Suppressor macrophage treated with lipopolysaccharide for 1 hour (primary cell): ENCODE data around the gene PIK3CB.
"Not testable (repeated sequence)": the region's sequence is repeated elsewhere in the genome, so short reads cannot be mapped to it uniquely, and the experiment has no call there.

ENCODE experiments used
- DNase-seq, 3 donors: peaks; one replicate each; pipeline ENCODE4 v3.0.0-alpha.2; 2020 to 2022

The PIK3CB gene

DNA sequence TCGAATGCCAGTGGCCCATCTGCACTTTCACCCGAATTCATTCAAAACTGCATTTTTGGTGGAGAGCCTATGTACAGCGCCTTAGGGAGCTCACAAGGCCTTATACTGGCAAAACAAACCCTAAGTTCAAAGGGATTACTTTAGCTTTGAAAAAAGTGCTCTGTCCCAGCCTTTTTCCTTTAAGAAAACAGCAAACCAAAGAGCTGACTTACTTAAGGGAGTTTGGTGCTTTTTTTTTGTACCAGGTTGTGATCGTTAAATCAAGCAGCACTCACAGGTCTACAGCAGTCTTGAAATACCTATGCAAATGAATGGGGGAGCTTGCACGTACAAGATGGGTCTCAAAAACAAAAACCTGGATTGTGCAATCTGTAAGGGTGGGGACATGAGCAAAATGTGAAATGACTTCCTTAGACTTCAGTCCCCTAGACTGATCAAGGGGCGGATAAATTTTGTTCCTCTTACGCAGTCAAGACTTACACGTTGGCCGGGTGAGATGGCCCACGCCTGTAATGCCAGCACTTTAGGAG lies 11.6 kb upstream of the PIK3CB start:
- DNase-seq, result peak in 2 of 3 donors; percentile 38 to 40

DNA sequence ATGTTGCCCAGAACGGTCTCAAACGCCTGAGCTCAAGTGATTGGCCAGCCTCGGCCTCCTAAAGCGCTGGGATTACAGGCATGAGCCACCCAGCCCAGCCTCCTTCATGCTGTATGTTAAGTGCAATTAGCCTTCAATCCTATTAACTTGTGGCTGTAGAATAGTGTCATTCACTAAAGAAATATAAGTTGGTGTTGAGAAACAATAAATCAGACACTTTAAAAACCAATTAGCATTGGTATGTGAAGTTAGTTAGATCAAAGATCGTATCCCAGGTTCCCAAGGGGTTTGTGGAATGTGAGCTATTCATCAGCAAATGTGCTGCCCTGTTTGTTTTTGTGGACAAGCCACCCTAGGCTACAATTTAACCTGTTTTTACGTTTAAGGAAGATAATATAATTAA lies 11.0 kb upstream of the PIK3CB start:
- DNase-seq, result no peak

- peak in 1 of 3 donors; percentile 23 for DNase-seq
These were observed 10.5 kb upstream of the PIK3CB start for GRCh38 chr3:138845181-138845601.

- DNase-seq, result peak; percentile 74 to 86 (median 85)
These were observed 7.9 kb upstream of the PIK3CB start for GRCh38 chr3:138842483-138843188.

GRCh38 chr3:138838385-138838784 lies 3.7 kb upstream of the PIK3CB start:
- DNase-seq, result not testable (repeated sequence)

GRCh38 chr3:138835846-138836245 lies 1.1 kb upstream of the PIK3CB start:
- DNase-seq, result not testable (repeated sequence)

GRCh38 chr3:138835397-138835757 lies 649 bp upstream of the PIK3CB start:
- DNase-seq, result no peak

DNA sequence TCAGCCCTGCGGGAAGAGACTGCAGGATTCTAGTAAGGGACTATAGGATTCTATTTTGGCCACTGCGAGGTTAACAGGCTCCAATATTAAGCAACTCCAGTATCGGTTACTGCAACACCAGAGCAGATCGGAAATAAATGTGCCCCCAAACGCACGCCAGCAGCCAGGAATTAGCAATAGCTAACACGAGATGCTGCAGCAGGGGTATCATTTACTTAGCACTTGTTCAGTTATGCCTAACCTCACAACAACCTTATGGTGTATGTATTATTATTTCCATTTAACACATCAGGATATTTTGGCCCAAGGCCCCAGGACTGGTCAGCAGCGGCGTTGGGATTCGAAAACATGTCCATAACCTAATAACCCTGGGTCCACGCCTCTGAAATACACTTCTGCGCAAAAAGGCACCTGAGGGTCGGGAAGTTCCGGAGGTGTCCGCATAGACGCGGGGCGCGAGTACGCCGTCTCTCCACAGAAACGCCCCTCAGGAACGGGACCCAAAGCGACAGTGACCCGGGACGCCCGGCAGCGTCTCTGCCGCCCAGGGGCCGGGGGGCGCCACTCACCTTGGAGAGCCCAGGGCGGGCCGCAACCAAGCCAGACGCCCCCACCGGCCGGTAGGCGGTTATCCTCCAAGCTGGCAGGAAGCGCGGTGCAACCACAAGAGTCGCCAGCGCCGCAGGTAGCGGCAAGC lies 681 bp downstream of the PIK3CB start:
- peak; percentile 50 to 69 (median 52) for DNase-seq

- not testable (repeated sequence) for DNase-seq
These were observed 2.2 kb downstream of the PIK3CB start for GRCh38 chr3:138832473-138833057.

DNA sequence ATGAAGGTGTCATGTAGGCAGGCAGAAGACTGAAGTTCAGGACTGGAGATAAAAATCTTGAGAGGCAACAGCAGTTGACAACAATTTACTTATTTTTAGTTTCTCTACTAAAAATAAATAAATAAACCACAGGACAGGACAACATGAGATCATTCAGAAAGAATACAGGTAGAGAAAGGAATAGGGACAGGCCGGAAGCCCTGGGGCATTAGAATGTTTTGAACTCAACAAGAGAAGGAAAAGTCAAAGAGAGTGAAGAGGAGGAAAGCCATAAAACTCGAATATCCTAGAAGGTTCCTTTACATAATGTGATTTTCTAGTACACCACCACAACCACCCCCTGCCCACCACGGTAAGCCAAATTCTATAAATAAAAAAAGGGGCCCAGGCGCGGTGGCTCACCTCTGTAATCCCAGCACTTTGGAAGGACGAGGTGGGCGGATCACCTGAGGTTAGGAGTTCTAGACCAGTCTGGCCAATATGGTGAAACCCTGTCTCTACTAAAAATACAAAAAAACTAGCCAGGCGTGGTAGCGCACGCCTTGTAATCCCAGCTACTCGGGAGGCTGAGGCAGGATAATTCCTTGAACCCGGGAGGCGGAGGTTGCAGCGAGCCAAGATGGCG lies 4.7 kb downstream of the PIK3CB start:
- DNase-seq, result no peak

DNA sequence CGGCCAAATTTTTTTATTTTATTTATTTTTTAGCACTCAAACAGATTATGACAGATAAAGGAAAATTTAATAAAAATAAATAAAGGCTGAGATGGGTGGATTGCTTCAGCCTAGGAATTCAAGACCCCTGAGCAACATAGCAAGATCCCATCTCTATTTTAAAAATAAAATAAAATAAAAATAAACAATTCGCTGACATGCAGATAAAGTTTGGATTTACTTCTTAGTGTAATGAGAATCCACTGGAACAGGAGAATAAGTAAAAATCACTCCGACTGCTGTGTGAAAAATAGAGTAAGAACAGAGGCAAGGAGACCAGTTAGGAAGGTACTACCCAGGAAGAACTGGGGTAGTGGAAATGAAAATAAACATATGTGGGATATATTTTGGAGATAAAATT lies 5.6 kb downstream of the PIK3CB start:
- no peak for DNase-seq

DNA sequence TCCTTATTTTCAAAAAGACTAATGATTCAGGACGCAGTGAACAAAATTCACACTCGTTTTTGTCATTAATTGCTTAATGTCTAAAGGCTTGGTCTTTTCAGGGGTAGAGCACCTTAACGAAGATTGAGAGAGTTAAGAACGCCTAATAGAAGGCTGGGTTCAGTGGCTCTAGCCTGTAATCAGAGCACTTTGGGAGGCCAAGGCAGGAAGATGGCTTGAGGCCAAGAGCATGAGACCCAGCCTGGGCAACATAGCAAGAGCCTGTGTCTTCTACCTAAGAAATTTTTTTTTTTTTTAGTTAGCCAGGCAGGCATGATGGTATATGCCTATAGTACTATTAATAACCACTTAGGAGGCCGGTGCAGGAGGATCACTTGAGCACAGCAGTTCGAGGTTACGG lies 7.5 kb downstream of the PIK3CB start:
- peak in 1 of 3 donors; percentile 16 for DNase-seq

- no peak for DNase-seq
These were observed 9.4 kb downstream of the PIK3CB start for GRCh38 chr3:138825336-138825735.

DNA sequence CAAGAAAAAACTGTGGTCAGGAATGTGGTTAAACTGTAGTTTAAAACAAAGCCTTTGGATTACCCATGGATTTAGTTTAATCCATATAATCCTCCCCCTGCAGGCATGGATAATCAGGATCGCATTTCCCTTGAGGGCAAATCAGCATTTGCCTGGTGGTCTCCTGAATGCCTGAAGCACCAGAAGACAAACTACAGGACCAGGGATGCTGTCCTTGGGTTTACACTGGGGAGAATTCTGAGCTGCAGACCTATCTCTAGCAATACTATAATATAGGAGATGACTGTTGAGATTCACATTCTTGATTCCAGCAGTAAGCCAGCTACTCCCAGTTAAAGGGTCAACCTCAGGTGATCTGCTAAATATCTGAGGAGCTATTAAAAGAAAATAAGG lies 10.6 kb downstream of the PIK3CB start:
- DNase-seq, result no peak

GRCh38 chr3:138820379-138820778 lies 14.3 kb downstream of the PIK3CB start:
- not testable (repeated sequence) for DNase-seq

- DNase-seq, result peak; percentile 32 to 67 (median 61)
These were observed 16.4 kb downstream of the PIK3CB start for GRCh38 chr3:138818185-138818860.

DNA sequence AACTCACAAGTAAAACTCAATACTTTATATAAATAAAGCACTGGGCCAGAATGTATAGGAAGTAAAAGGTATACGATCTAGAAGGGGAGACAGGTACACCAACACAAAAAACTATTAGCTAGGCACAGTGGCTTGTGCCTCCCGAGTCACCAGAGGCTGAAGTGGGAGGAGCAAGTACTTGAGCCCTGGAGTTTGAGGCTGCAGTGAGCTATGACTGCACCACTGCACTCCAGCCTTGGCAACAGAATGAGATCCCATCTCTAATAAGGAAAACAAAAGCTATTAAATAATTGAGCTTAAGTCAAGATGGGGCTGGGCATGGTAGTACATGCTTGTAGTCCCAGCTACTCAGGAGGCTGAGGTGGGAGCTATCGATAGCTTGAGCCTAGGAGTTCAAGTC lies 17.0 kb downstream of the PIK3CB start:
- DNase-seq, result peak; percentile 20 to 25 (median 22)

- peak in 2 of 3 donors; percentile 20 for DNase-seq
These were observed 21.9 kb downstream of the PIK3CB start for GRCh38 chr3:138812806-138813205.

DNA sequence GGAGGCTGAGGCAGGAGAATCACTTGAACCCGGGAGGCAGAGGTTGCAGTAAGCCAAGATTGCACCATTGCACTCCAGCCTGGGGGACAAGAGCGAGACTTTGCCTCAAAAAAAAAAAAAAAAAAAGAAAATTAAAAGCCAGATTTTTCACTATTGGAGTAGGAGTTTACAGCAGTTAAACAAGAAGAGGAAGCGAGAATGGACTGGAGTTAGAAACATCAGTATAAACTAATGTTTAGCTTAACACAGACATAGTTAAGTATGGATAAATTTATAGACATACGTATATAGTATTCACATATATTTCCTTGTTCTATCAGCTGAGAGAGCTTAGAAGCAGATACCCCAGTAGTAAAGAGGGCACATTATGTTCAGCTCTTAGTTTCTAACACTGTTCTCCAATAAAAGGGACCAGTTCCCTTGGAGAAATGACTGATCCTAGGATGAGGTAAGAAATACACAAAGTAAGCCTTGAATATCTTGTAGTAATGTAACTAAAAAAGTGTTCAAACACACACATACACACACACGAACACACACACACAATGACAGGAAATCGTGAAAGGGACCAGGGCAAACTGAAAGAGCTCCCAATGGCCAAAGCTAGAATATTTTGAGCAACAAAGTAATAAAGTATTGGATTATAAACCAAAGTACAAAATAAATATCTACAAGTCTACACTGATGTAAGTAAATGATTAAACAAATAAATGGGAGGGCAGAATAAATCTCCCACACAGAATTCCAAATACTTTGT lies 25.1 kb downstream of the PIK3CB start:
- DNase-seq, result peak; percentile 20 to 41 (median 30)

DNA sequence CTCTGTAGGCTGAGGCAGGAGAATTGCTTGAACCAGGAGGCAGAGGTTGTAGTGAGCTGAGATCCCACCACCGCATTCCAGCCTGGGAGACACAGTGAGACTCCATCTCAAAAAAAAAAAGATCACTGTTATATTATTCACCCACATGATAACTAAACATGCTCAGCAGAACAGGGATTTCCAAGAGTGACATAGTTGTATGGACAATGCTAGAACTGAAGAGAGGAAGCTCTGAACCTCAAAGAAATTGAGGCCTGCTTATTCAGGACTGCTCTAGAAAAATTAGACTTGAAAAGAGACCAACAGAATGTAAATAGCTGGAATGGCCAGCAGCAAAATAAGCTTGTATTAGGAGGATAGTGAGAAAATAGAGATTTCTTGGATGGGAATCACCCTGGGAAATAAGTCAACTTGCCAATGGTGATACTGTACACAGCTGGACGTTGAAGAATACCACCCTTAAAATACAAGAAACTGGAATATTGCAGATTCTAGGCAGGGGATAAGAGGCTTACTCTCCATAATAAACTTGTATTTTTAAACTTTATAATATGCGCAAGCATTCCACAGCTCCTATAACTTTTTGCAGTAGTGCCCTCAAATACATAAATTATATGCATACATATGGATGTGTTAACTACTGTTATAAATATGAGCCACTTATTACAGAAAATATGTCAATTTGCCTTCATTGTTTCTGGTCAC lies 28.2 kb downstream of the PIK3CB start:
- peak; percentile 32 to 60 (median 60) for DNase-seq

DNA sequence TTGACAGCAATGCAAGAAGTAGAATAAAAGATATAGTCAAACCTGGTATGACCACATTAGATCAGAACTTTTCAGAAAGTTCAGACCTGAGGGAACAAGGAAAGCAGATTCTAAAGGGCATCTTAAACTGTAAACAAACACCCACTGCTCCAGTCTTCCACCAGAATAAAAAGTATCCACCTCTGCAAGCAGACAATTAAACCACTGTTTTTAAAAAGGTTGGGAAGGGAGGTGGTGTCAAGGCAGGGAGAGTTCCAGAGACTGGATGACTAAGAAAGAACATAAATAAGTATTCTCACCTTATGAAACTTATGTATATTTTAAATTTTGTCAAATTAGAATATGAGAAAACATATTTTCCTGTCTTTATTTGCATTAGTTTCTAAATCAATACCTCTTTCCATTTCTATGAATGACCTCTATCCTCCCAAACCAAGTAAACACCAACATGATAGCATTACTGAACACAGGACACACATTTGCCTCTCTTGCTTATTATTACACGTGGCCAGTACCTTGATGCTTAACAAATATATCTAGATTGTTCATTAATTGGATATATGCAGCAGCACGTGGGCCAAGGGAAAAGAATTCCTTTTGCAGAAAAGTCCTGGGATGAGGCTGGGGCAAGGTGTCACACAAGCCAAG lies 31.6 kb downstream of the PIK3CB start:
- no peak for DNase-seq
